Measurements from ENCODE around the gene MTM1.
A peak's percentile ranks its signal among the peaks of the same experiment; 100 is the strongest.

Gene MTM1

GRCh38 chrX:150680974-150681373 is 112.6 kb downstream of the MTM1 start:
- Histone ChIP-seq H3K27me3 (ENCODE audit: low read depth, low read length) (no peaks in the 10 kb centered on the region), H3K4me1 (ENCODE audit: low read length) (no peaks in the 10 kb centered on the region; the same call in none of the 2 replicates), H2AFZ (ENCODE audit: low read depth, low read length) (0 out of 2 replicates have a peak overlapping the region, but pooled peaks have one; percentile 57), H3K9ac (ENCODE audit: low read length) (no peak overlapping the region), H4K20me1 (ENCODE audit: insufficient read depth, low read length) (no peaks in the 10 kb centered on the region), H3K4me3 (ENCODE audit: low read length) (no peak overlapping the region), H3K36me3 (replicated peaks; ENCODE audit: low read depth, low read length) (no peaks in the 10 kb centered on the region), H3K4me2 (ENCODE audit: low read length) (peak overlapping the region; percentile 50), H3K79me2 (ENCODE audit: low read length) (no peaks in the 10 kb centered on the region), H3K9me3 (ENCODE audit: insufficient read depth, low read length) (no peaks in the 10 kb centered on the region), H3K27ac (ENCODE audit: low read length) (no peak overlapping the region)
- TF ChIP-seq EZH2phosphoT487 (IDR thresholded peaks at IDR 0.05; ENCODE audit: low read depth) (no peak), CTCF (IDR thresholded peaks at IDR 0.05; ENCODE audit: low read depth, low read length) (peak; percentile 73)

GRCh38 chrX:150683112-150683511 is 114.7 kb downstream of the MTM1 start:
- no peaks in the 10 kb centered on the region for H3K9me3 ChIP-seq (ENCODE audit: insufficient read depth, low read length)

GRCh38 chrX:150683536-150684146 is 115.2 kb downstream of the MTM1 start:
- H3K4me3 ChIP-seq (ENCODE audit: low read length), result no peak overlapping the region
- TF ChIP-seq EZH2phosphoT487 (IDR thresholded peaks at IDR 0.05; ENCODE audit: low read depth) (no peak), CTCF (IDR thresholded peaks at IDR 0.05; ENCODE audit: low read depth, low read length) (peak; percentile 68)
- no peak overlapping the region for H3K9ac ChIP-seq (ENCODE audit: low read length)
- no peak overlapping the region for H2AFZ ChIP-seq (ENCODE audit: low read depth, low read length)
- no peaks in the 10 kb centered on the region for H4K20me1 ChIP-seq (ENCODE audit: insufficient read depth, low read length)
- no peak overlapping the region for H3K4me2 ChIP-seq (ENCODE audit: low read length)
- no peaks in the 10 kb centered on the region for H3K27me3 ChIP-seq (ENCODE audit: low read depth, low read length)
- H3K36me3 ChIP-seq (replicated peaks; ENCODE audit: low read depth, low read length), result no peaks in the 10 kb centered on the region
- H3K27ac ChIP-seq (ENCODE audit: low read length), result no peak overlapping the region
- H3K9me3 ChIP-seq (ENCODE audit: insufficient read depth, low read length), result no peaks in the 10 kb centered on the region
- H3K79me2 ChIP-seq (ENCODE audit: low read length), result no peaks in the 10 kb centered on the region
- peaks cover 2% of the 10 kb centered on the region for H3K4me1 ChIP-seq (ENCODE audit: low read length)

More at GRCh38 chrX:150683112-150683511, 114.7 kb downstream of the MTM1 start:
- H3K79me2 ChIP-seq (ENCODE audit: low read length), result no peaks in the 10 kb centered on the region
- H3K4me2 ChIP-seq (ENCODE audit: low read length), result no peak overlapping the region
- no peaks in the 10 kb centered on the region for H3K36me3 ChIP-seq (replicated peaks; ENCODE audit: low read depth, low read length)
- H3K9ac ChIP-seq (ENCODE audit: low read length), result no peak overlapping the region
- H2AFZ ChIP-seq (ENCODE audit: low read depth, low read length), result no peak overlapping the region
- no peak overlapping the region for H3K27ac ChIP-seq (ENCODE audit: low read length)
- TF ChIP-seq EZH2phosphoT487 (IDR thresholded peaks at IDR 0.05; ENCODE audit: low read depth), result no peak
- no peak for TF ChIP-seq CTCF (IDR thresholded peaks at IDR 0.05; ENCODE audit: low read depth, low read length)
- no peak overlapping the region for H3K4me3 ChIP-seq (ENCODE audit: low read length)
- no peaks in the 10 kb centered on the region for H3K27me3 ChIP-seq (ENCODE audit: low read depth, low read length)
- H3K4me1 ChIP-seq (ENCODE audit: low read length), result no peaks in the 10 kb centered on the region; the same call in none of the 2 replicates
- H4K20me1 ChIP-seq (ENCODE audit: insufficient read depth, low read length), result no peaks in the 10 kb centered on the region

GRCh38 chrX:150688911-150689451 is 120.6 kb downstream of the MTM1 start:
- Histone ChIP-seq H3K4me1 (ENCODE audit: low read length) (peaks cover 17% of the 10 kb centered on the region), H3K4me3 (ENCODE audit: low read length) (no peak overlapping the region), H3K36me3 (replicated peaks; ENCODE audit: low read depth, low read length) (no peaks in the 10 kb centered on the region), H3K4me2 (ENCODE audit: low read length) (no peak overlapping the region), H2AFZ (ENCODE audit: low read depth, low read length) (no peak overlapping the region), H3K27me3 (ENCODE audit: low read depth, low read length) (no peaks in the 10 kb centered on the region), H3K27ac (ENCODE audit: low read length) (no peak overlapping the region), H4K20me1 (ENCODE audit: insufficient read depth, low read length) (no peaks in the 10 kb centered on the region), H3K79me2 (ENCODE audit: low read length) (peaks cover 9% of the 10 kb centered on the region), H3K9me3 (ENCODE audit: insufficient read depth, low read length) (no peaks in the 10 kb centered on the region), H3K9ac (ENCODE audit: low read length) (no peak overlapping the region)
- TF ChIP-seq CTCF (IDR thresholded peaks at IDR 0.05; ENCODE audit: low read depth, low read length) (no peak), EZH2phosphoT487 (IDR thresholded peaks at IDR 0.05; ENCODE audit: low read depth) (no peak)

Measured in OCI-LY3 (cell line).